ENCODE data around the gene MLXIP. TPM values are rescaled to one million over a fixed set of nuclear protein-coding genes. Genes with fewer than 3 reads are reported as not detected.
"Not testable (repeated sequence)": the region's sequence is repeated elsewhere in the genome, so short reads cannot be mapped to it uniquely, and the experiment has no call there.

Gene MLXIP
- polyA plus RNA-seq, 4 donors, result 8.5 to 55.0 (median 30.5) TPM

DNA sequence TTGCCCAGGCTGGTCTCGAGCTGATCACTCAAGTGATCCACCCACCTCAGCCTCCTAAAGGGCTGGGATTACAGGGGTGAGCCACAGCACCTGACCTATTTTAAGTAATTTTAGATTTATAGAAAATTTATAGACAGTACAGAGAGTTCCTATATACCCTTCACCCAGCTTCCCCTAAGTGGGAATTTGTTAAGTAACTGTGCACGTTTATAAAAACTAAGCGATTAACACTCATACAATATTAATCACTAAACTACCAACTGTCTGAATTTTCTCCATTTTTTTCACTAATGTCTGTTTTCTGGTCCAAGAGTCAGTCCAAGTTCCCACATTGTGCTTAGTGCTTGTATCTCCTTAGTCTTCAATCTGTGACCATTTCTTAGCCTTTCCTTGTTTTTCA, 89.9 kb downstream of the MLXIP start:
- DNase-seq (no peak), FAIRE-seq (no peak)
- H3K9me3 ChIP-seq (ENCODE audit: control insufficient read depth in 2 of 2, insufficient read depth in 1 of 2, low read depth in 1 of 2, low read length in 1 of 2), result no peaks in the 10 kb centered on the region
- peaks cover 0 to 5% (median 0%) of the 10 kb centered on the region in 3 donors for H3K4me1 ChIP-seq (ENCODE audit: control insufficient read depth in 3 of 3, insufficient read depth in 2 of 3, low read depth in 1 of 3, low read length in 2 of 3)
- peaks cover 0 to 3% (median 0%) of the 10 kb centered on the region in 3 donors for H3K27me3 ChIP-seq (ENCODE audit: control insufficient read depth in 3 of 3, insufficient read depth in 3 of 3, low read length in 3 of 3)
- no peaks in the 10 kb centered on the region for H3K36me3 ChIP-seq (ENCODE audit: control insufficient read depth in 3 of 3, insufficient read depth in 2 of 3, low read depth in 1 of 3, low read length in 3 of 3)
- WGBS, 3 donors, result 89 to 94% (median 93%) methylated on average over 3 of the region's 3 CpGs
- H3K4me3 ChIP-seq (ENCODE audit: low read depth in 1 of 3, low read length in 3 of 3), result no peak overlapping the region
- H3K27ac ChIP-seq (ENCODE audit: low read depth in 1 of 3, low read length in 2 of 3), result no peak overlapping the region

DNA sequence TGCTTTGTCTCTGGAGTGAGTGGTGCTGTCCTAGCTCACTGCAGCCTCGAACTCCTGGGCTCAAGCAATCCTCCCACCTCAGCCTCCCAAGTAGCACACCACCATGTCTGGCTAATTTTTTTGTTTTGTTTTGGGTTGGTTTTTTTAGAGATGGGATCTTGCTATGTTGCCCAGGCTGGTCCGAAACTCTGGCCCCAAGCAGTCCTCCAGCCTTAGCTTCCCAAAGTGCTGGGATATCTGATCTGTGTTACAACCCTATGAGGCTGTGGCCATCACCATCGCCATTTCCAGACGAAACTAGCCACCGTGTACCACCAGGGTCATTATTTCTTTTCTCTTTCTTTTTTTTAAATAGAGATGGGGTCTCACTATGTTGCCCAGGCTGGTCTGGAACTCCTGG, 92.8 kb downstream of the MLXIP start:
- Histone ChIP-seq H3K27me3 (ENCODE audit: control insufficient read depth in 3 of 3, insufficient read depth in 3 of 3, low read length in 3 of 3) (peaks cover 0 to 3% (median 0%) of the 10 kb centered on the region in 3 donors), H3K9me3 (ENCODE audit: control insufficient read depth in 2 of 2, insufficient read depth in 1 of 2, low read depth in 1 of 2, low read length in 1 of 2) (no peaks in the 10 kb centered on the region), H3K27ac (ENCODE audit: low read depth in 1 of 3, low read length in 2 of 3) (no peak overlapping the region), H3K4me1 (ENCODE audit: control insufficient read depth in 3 of 3, insufficient read depth in 2 of 3, low read depth in 1 of 3, low read length in 2 of 3) (peaks cover 0 to 5% (median 0%) of the 10 kb centered on the region in 3 donors), H3K4me3 (ENCODE audit: low read depth in 1 of 3, low read length in 3 of 3) (no peak overlapping the region), H3K36me3 (ENCODE audit: control insufficient read depth in 3 of 3, insufficient read depth in 2 of 3, low read depth in 1 of 3, low read length in 3 of 3) (no peaks in the 10 kb centered on the region)
- 89 to 94% (median 89%) methylated on average over 5 of the region's 5 CpGs for WGBS, 3 donors
- DNase-seq (no peak), FAIRE-seq (no peak)

DNA sequence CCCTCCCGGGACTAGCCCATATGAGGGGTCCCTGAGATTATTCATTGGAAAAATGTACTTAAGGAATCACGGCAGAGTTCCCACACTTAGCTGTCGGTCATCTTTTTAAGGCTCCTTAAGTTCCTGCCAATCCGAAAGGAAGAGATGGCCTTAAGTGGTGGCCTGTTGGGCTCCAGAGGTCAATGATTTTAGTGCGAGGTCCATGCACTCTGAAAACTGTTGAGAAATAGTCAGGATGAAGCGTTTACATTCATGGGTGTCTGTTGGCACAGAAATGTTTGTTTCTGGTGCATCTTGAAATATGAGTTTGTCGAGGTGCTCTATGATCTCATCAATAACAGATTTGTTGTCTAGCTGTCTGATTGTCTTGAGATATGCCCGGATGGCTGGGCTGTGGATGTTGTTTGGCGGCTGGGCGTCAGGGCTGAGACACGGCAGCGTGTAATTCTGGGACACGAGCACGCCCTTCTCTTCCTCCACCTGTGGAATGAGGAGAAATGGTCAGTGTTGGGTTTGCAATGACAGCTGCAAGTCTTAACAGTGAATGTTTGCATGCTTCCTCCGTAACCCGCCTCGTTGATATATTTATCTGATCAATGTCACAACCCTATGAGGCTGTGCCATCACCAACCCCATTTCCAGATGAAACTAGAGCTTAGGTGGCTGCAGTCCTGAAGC, 93.8 kb downstream of the MLXIP start:
- H3K4me1 ChIP-seq (ENCODE audit: control insufficient read depth in 3 of 3, insufficient read depth in 2 of 3, low read depth in 1 of 3, low read length in 2 of 3), result peaks cover 0 to 6% (median 3%) of the 10 kb centered on the region in 3 donors

DNA sequence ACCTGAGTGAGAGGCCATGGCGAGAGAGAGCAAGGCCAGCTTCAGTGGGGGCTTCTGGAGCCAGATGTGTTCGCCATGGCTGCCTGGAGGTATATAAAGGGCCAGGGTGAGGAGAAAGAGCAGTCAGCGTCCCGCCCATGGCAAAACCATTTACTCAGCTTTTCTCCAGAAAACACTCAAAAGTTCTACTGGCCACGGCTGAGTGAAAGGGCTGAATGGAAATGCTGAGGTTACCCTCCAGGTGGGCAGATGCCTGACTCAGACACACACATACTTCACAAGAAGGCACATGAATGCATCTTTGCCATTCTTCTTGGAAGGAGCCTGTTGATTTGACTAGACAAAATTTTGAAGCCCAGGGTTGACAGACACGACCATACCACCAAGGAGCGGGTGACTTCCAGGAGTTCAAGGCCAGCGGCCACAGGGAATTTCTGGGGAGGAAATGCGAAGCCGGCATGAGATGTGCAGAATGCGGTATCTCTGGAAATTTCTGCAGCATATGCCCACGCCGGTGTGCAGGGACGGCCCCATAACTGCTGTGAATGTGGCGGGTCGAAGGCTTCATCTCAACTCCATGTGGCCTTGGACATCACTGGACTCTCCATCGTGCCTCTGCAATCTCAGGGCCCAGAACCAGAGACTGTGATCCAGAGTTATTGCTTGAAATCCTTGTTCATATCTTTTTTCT, 95.7 kb downstream of the MLXIP start, which contains the start of gene IL31:
TSS of gene IL31 (minus strand) at position 67 of the 691 bp plus-strand sequence. CDS start at position 18, 49 bp downstream.
- DNase-seq (no peak), FAIRE-seq (no peak)
- Histone ChIP-seq H3K4me3 (ENCODE audit: low read depth in 1 of 3, low read length in 3 of 3) (no peak within 1 kb of the TSS), H3K27me3 (ENCODE audit: control insufficient read depth in 3 of 3, insufficient read depth in 3 of 3, low read length in 3 of 3) (peaks cover 0 to 3% (median 0%) of the 10 kb centered on the region in 3 donors), H3K4me1 (ENCODE audit: control insufficient read depth in 3 of 3, insufficient read depth in 2 of 3, low read depth in 1 of 3, low read length in 2 of 3) (peaks cover 0 to 8% (median 3%) of the 10 kb centered on the region in 3 donors), H3K9me3 (ENCODE audit: control insufficient read depth in 2 of 2, insufficient read depth in 1 of 2, low read depth in 1 of 2, low read length in 1 of 2) (no peaks in the 10 kb centered on the region), H3K27ac (ENCODE audit: low read depth in 1 of 3, low read length in 2 of 3) (no peak within 1 kb of the TSS), H3K36me3 (ENCODE audit: control insufficient read depth in 3 of 3, insufficient read depth in 2 of 3, low read depth in 1 of 3, low read length in 3 of 3) (no peaks in the 10 kb centered on the region)
- 90 to 92% (median 91%) methylated on average over 17 of the region's 17 CpGs for WGBS, 3 donors

More for the DNA sequence above, 93.8 kb downstream of the MLXIP start:
- FAIRE-seq (no peak), DNase-seq (no peak)
- Histone ChIP-seq H3K9me3 (ENCODE audit: control insufficient read depth in 2 of 2, insufficient read depth in 1 of 2, low read depth in 1 of 2, low read length in 1 of 2) (no peaks in the 10 kb centered on the region), H3K36me3 (ENCODE audit: control insufficient read depth in 3 of 3, insufficient read depth in 2 of 3, low read depth in 1 of 3, low read length in 3 of 3) (no peaks in the 10 kb centered on the region), H3K27me3 (ENCODE audit: control insufficient read depth in 3 of 3, insufficient read depth in 3 of 3, low read length in 3 of 3) (peaks cover 0 to 3% (median 0%) of the 10 kb centered on the region in 3 donors), H3K27ac (ENCODE audit: low read depth in 1 of 3, low read length in 2 of 3) (no peak overlapping the region), H3K4me3 (ENCODE audit: low read depth in 1 of 3, low read length in 3 of 3) (no peak overlapping the region)
- 68 to 75% (median 73%) methylated on average over 17 of the region's 17 CpGs for WGBS, 3 donors

DNA sequence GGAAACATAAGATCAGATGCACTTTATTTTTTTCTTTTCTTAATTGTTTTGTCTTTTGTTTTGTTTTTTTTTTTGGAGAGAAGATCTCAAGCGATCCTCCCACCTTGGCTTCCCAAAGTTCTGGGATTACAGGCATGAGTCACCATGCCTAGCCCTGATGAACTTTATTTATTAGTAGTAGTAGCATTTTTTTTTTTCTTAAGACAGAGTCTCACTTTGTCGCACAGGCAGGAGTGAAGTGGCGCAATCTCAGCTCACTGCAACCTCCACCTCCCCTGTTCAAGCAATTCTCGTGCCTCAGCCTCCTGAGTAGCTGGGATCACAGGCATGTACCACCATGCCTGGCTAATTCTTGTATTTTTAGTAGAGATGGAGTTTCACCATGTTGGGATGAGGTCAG, 97.9 kb downstream of the MLXIP start:
- H3K4me3 ChIP-seq (ENCODE audit: low read depth in 1 of 3, low read length in 3 of 3); H3K36me3 ChIP-seq (ENCODE audit: control insufficient read depth in 3 of 3, insufficient read depth in 2 of 3, low read depth in 1 of 3, low read length in 3 of 3); FAIRE-seq; H3K27ac ChIP-seq (ENCODE audit: low read depth in 1 of 3, low read length in 2 of 3); H3K4me1 ChIP-seq (ENCODE audit: control insufficient read depth in 3 of 3, insufficient read depth in 2 of 3, low read depth in 1 of 3, low read length in 2 of 3); H3K9me3 ChIP-seq (ENCODE audit: control insufficient read depth in 2 of 2, insufficient read depth in 1 of 2, low read depth in 1 of 2, low read length in 1 of 2); DNase-seq; H3K27me3 ChIP-seq (ENCODE audit: control insufficient read depth in 3 of 3, insufficient read depth in 3 of 3, low read length in 3 of 3): not testable (repeated sequence)
- WGBS, 3 donors, result 60 to 78% (median 62%) methylated on average over 4 of the region's 4 CpGs

DNA sequence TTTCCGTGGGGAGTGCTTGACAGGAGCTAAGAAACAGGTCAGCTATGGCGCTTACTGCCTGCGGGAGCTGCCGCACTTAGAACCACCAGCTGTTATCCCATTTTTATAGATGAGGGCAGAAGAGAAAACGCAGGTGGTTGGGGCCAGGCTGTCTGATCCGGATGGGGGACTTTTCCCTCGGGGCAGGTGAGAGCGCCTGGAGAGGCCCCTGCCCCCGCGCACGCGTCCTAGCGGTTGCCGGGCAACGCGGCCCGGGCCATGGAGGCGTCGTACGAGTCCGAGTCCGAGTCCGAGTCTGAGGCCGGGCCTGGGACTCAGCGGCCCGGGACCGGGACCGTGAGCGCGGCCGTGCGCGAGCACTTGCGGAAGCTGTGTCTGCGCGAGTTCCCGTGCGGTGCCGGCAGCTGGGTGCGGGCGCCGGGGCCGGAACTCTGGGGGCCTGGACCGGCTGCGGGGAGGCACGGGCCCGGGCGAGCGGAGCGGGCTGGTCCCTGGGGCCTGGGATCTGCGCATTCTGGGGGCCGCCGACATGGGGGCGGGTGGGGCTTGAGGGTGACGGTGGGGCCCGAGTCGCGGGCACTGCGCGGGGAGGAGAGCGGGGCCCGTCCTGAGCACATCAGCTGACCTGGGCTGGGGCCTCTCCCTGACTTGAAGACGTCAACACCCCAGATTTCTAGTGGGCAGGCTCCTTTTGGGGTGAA, 104.5 kb downstream of the MLXIP start, which contains the start of gene LRRC43:
TSS of gene LRRC43 (plus strand) at position 237 of the 701 bp plus-strand sequence. CDS start at position 259, 22 bp downstream.
- Histone ChIP-seq H3K36me3 (ENCODE audit: control insufficient read depth in 3 of 3, insufficient read depth in 2 of 3, low read depth in 1 of 3, low read length in 3 of 3) (no peaks in the 10 kb centered on the region), H3K4me3 (ENCODE audit: low read depth in 1 of 3, low read length in 3 of 3) (peak within 1 kb of the TSS in 2 of 3 donors; percentile 4 to 63), H3K9me3 (ENCODE audit: control insufficient read depth in 2 of 2, insufficient read depth in 1 of 2, low read depth in 1 of 2, low read length in 1 of 2) (no peaks in the 10 kb centered on the region), H3K27ac (ENCODE audit: low read depth in 1 of 3, low read length in 2 of 3) (peak within 1 kb of the TSS in 1 of 3 donors; percentile 38), H3K27me3 (ENCODE audit: control insufficient read depth in 3 of 3, insufficient read depth in 3 of 3, low read length in 3 of 3) (peaks cover 0 to 2% (median 0%) of the 10 kb centered on the region in 3 donors), H3K4me1 (ENCODE audit: control insufficient read depth in 3 of 3, insufficient read depth in 2 of 3, low read depth in 1 of 3, low read length in 2 of 3) (peaks cover 0 to 7% (median 0%) of the 10 kb centered on the region in 3 donors)
- 1 to 3% (median 2%) methylated on average over 46 to 63 of the region's 63 CpGs for WGBS, 3 donors
- FAIRE-seq, result no peak
- DNase-seq, result peak; percentile 68 to 89

DNA sequence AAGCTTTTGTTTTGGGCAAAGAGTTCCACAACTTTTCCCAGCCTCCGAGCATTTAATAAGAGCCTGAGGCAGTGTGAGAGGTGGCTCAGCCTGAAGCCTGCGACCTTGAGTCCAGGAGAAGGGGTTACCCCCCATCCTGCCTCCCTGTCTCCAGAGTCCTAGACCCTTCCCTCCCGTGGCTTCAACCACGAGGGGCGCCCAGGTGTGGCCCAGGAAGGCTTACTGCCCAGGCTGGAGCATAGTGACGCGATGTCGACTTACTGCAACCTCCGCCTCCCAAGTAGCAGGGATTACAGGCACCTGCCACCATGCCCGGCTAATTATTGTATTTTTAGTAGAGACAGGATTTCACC, 105.0 kb downstream of the MLXIP start:
- FAIRE-seq (no peak), DNase-seq (no peak)
- H3K9me3 ChIP-seq (ENCODE audit: control insufficient read depth in 2 of 2, insufficient read depth in 1 of 2, low read depth in 1 of 2, low read length in 1 of 2), result no peaks in the 10 kb centered on the region
- H3K4me1 ChIP-seq (ENCODE audit: control insufficient read depth in 3 of 3, insufficient read depth in 2 of 3, low read depth in 1 of 3, low read length in 2 of 3), result peaks cover 0 to 7% (median 0%) of the 10 kb centered on the region in 3 donors
- H3K27ac ChIP-seq (ENCODE audit: low read depth in 1 of 3, low read length in 2 of 3), result no peak overlapping the region
- no peaks in the 10 kb centered on the region for H3K36me3 ChIP-seq (ENCODE audit: control insufficient read depth in 3 of 3, insufficient read depth in 2 of 3, low read depth in 1 of 3, low read length in 3 of 3)
- peaks cover 0 to 2% (median 0%) of the 10 kb centered on the region in 3 donors for H3K27me3 ChIP-seq (ENCODE audit: control insufficient read depth in 3 of 3, insufficient read depth in 3 of 3, low read length in 3 of 3)
- 77 to 83% (median 82%) methylated on average over 10 of the region's 10 CpGs for WGBS, 3 donors
- H3K4me3 ChIP-seq (ENCODE audit: low read depth in 1 of 3, low read length in 3 of 3), result peak overlapping the region in 2 of 3 donors; percentile 4 to 63

DNA sequence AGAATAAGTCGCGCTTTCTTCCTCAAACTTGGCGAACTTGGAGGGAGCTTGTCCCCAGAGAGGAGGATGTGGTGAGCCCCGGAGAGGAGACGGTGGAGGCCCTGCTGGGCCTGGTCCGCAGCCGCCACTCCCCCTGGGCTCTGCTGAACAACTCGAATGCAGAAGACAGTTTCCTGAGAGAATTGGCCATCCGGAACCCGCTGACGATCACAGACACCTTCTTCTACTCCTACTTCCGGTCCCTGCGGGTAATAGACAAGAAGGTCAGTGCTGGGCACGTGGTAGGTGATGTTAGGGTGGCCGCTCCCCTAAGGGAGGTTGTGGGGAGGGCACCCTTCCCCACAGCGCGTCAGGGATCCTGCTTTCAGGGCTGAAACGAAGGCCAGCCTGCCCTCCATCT, 106.0 kb downstream of the MLXIP start:
- H3K9me3 ChIP-seq (ENCODE audit: control insufficient read depth in 2 of 2, insufficient read depth in 1 of 2, low read depth in 1 of 2, low read length in 1 of 2), result no peaks in the 10 kb centered on the region
- no peak for DNase-seq
- H3K27ac ChIP-seq (ENCODE audit: low read depth in 1 of 3, low read length in 2 of 3), result no peak overlapping the region
- WGBS, 3 donors, result 74 to 86% (median 85%) methylated on average over 18 of the region's 18 CpGs
- H3K4me3 ChIP-seq (ENCODE audit: low read depth in 1 of 3, low read length in 3 of 3), result no peak overlapping the region
- H3K27me3 ChIP-seq (ENCODE audit: control insufficient read depth in 3 of 3, insufficient read depth in 3 of 3, low read length in 3 of 3), result peaks cover 0 to 2% (median 0%) of the 10 kb centered on the region in 3 donors
- no peaks in the 10 kb centered on the region for H3K36me3 ChIP-seq (ENCODE audit: control insufficient read depth in 3 of 3, insufficient read depth in 2 of 3, low read depth in 1 of 3, low read length in 3 of 3)
- no peak for FAIRE-seq
- H3K4me1 ChIP-seq (ENCODE audit: control insufficient read depth in 3 of 3, insufficient read depth in 2 of 3, low read depth in 1 of 3, low read length in 2 of 3), result peaks cover 0 to 7% (median 0%) of the 10 kb centered on the region in 3 donors
